ENCODE data around the gene CCR7.

Gene CCR7

DNA sequence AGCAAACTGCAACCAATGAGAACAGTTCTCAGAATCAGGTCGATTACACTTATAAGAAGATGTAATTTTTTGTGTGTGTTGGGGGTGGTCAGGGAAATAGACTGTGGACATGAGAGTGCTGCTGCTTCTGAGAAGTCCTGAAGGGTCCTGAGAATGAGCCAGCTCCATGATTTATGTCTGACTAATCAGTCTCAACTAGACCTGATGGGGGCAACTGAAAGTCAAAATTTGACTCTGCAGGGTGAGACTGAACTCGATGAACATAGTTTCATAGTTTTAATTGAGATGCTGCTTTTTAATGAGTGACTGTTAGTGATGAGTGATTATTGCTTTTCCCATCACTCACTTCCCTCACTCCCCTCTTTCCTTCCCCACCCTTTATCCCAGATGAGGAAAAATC, 45.1 kb upstream of the CCR7 start:
- TF ChIP-seq, protein P1, sequence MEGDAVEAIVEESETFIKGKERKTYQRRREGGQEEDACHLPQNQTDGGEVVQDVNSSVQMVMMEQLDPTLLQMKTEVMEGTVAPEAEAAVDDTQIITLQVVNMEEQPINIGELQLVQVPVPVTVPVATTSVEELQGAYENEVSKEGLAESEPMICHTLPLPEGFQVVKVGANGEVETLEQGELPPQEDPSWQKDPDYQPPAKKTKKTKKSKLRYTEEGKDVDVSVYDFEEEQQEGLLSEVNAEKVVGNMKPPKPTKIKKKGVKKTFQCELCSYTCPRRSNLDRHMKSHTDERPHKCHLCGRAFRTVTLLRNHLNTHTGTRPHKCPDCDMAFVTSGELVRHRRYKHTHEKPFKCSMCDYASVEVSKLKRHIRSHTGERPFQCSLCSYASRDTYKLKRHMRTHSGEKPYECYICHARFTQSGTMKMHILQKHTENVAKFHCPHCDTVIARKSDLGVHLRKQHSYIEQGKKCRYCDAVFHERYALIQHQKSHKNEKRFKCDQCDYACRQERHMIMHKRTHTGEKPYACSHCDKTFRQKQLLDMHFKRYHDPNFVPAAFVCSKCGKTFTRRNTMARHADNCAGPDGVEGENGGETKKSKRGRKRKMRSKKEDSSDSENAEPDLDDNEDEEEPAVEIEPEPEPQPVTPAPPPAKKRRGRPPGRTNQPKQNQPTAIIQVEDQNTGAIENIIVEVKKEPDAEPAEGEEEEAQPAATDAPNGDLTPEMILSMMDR (IDR thresholded peaks at IDR 0.05; ENCODE audit: extremely low read depth, insufficient read depth, missing control alignments), result no peak
- no peak for DNase-seq (ENCODE audit: low spot score)
- in situ Hi-C loops (cut with MboI; ENCODE audit: low pct_unique_long_range_greater_than_20kb, low sequenced_read_pairs, unreplicated experiment), result loop anchor here (10.0 kb wide), 1 partner anchor 46 kb away; the partner anchor contains the start of gene CCR7

DNA sequence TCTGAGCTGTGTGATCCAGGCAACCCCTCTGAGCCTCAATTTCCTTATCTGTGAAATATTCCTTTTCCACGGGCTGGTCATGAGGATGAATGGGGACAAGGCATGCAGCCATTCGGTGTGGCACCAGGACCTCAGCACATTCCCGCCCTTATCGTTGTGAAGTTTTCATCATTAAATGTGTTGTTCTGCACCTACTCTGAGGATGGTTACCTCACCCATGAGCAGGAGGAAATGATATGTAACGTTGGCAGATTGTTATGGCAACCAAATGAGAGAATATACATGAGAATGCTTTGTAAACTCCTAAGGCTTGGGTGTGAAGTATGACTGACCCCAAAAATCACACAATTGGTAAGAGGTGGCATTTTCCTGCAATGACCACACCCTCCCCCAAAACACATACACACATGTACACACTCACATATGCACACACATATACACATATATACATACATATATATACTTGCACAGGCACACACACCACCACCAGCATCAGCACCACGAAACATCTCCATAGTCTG, 42.8 kb upstream of the CCR7 start:
- in situ Hi-C loops (cut with MboI; ENCODE audit: low pct_unique_long_range_greater_than_20kb, low sequenced_read_pairs, unreplicated experiment), result no loop called here
- TF ChIP-seq, protein P1 (IDR thresholded peaks at IDR 0.05; ENCODE audit: extremely low read depth, insufficient read depth, missing control alignments), result no peak
- no peak for DNase-seq (ENCODE audit: low spot score)

DNA sequence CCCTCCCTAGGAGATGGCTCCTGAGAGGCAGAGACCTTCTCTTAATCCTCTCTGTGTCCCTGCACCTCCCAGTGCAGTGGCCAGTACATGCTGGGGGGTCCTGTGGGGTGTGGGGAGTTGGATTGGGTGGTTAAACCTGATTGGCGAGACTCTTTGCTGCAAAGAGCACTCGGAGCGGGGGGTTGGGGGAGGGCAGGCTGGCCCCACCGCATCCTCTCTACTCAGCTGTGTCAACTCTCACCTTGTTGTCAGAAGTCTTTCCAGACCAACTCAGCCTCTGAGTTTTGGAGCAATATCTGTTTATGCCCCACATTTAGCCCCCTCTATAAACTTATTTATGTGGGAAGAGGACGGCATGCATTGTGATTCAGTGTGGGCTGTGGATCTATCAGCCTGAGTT, 42.4 kb upstream of the CCR7 start:
- DNase-seq (ENCODE audit: low spot score), result no peak
- TF ChIP-seq, protein P1 (IDR thresholded peaks at IDR 0.05; ENCODE audit: extremely low read depth, insufficient read depth, missing control alignments), result no peak
- in situ Hi-C loops (cut with MboI; ENCODE audit: low pct_unique_long_range_greater_than_20kb, low sequenced_read_pairs, unreplicated experiment), result no loop called here

DNA sequence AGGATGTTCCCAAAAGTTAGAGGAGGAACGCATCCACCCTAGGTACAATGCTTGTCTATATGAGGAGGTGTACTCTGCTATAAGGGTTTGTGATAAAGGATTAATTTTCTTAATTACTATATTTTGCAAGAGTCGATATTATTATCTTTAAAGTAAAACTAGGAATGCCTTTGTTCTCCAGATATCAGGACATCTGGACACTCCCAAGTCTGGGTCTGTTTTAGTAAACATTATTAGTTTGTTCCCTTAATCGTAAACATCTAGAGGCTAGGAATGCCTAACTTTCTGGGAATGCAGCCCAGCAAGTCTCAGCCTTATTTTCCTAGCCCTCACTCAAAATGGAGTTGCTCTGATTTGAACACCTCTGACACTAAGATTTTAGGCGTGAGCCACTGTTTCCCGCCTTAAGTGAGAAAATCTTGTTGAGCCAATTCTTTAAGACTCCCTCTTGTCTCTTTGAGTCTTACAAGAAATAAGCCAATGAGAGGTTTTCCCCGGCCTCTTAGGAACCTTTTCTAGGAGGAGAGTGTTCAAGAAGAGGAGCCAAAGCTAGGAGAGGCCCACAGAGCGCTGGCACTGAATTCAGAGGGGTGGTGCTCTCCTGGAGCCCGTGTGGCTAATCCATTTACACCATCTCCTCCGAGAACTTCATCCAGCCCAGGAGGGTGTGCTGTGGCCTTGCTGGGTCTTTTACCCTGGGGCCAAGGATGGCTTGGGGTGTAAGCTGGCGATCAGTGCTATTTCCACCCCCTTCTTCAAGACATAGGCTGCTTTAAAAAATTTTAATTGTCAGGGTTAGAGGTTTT, 41.5 kb upstream of the CCR7 start:
- in situ Hi-C loops (cut with MboI; ENCODE audit: low pct_unique_long_range_greater_than_20kb, low sequenced_read_pairs, unreplicated experiment), result no loop called here
- no peak for DNase-seq (ENCODE audit: low spot score)
- TF ChIP-seq, protein P1 (IDR thresholded peaks at IDR 0.05; ENCODE audit: extremely low read depth, insufficient read depth, missing control alignments), result no peak

DNA sequence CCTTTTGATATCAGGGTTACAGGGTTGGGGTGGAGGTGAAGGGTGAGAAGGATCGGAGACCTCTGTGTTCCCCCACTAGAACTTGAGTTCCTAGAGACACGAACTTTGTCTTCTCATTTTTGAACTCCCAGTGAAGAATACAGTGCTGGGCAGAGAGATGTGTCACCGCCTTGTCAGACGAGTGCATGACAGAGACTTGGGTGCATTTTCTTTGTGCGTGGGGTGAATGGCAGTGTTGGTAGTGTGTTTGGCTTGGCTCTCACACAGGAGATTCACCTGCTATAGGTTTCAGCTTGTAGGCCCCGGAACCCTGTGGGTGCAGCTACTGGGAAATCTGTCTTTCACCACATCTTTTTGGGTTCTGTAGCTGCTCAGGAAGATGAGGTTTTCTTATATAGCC, 40.0 kb upstream of the CCR7 start:
- in situ Hi-C loops (cut with MboI; ENCODE audit: low pct_unique_long_range_greater_than_20kb, low sequenced_read_pairs, unreplicated experiment), result no loop called here
- DNase-seq (ENCODE audit: low spot score), result no peak
- TF ChIP-seq, protein P1 (IDR thresholded peaks at IDR 0.05; ENCODE audit: extremely low read depth, insufficient read depth, missing control alignments), result no peak

DNA sequence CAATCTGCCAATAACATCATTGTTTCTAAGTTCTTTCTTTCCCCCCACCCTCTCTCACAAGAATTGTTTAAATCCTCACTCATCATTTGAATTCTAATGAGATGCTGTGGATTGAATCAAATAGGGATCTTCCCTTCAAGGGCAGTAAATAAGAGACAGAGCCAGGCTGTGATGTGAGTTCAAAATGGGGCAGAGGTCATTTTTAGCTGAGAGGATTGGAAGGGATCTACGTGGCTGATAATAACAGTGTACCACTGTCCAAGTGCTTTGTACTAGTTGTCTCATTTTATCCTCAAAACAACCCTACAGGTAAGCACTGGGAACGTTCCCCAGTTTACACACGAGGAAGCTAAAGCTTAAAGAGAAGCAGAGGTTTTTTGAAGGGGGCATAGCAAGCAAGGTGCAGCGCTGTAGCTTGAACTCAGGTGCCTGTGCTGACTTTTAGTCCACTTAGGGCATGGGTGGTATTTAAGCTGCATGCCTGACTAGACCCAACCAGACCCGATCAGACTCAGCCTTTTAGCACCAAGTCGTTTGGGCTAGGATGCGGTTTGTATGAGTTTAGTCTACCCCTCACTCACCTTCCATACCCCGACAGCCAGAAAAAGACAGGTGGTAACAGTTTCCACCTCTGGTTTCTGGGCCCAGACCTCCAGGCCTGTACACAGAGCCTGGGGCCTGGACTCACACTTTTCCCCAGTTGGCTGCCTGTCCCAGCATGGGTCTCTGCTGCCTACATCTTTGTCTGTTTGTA, 39.2 kb upstream of the CCR7 start:
- in situ Hi-C loops (cut with MboI; ENCODE audit: low pct_unique_long_range_greater_than_20kb, low sequenced_read_pairs, unreplicated experiment), result no loop called here
- TF ChIP-seq, protein P1 (IDR thresholded peaks at IDR 0.05; ENCODE audit: extremely low read depth, insufficient read depth, missing control alignments), result no peak
- no peak for DNase-seq (ENCODE audit: low spot score)
